GM23248 (cell line): Measurements from ENCODE around the gene ZNF227. TPM values are rescaled to one million over a fixed set of nuclear protein-coding genes. Genes with fewer than 3 reads are reported as not detected.

Experiments used
- DNase-seq: peaks from one replicate; pipeline ENCODE4 v3.0.0-alpha.2; 2015
- H2AFZ ChIP-seq: fragments of 200-600 bp; sonication (generic); 2 replicates; pipeline ENCODE4 v1.6.1; 2016; ENCODE audit warnings: antibody characterized with exemption
- H3F3A ChIP-seq: fragments of 200-600 bp; sonication (generic); 2 replicates; pipeline ENCODE4 v1.6.1; 2016; ENCODE audit warnings: mild to moderate bottlenecking, antibody characterized with exemption, mixed run types; ENCODE audit not compliant: insufficient read depth
- H3K27ac ChIP-seq: fragments of 200-600 bp; sonication (generic); 2 replicates; pipeline ENCODE4 v1.5.1; 2016; ENCODE audit warnings: mild to moderate bottlenecking
- H3K27me3 ChIP-seq: fragments of 200-600 bp; sonication (generic); replicated peaks from 2 replicates; pipeline ENCODE4 v1.6.1; 2016; ENCODE audit warnings: mild to moderate bottlenecking; ENCODE audit not compliant: insufficient read depth
- H3K36me3 ChIP-seq: fragments of 200-600 bp; sonication (generic); 2 replicates; pipeline ENCODE4 v1.6.1; 2016; ENCODE audit warnings: low read depth, mild to moderate bottlenecking
- H3K4me1 ChIP-seq: fragments of 200-600 bp; sonication (generic); 2 replicates; pipeline ENCODE4 v1.6.1; 2016; ENCODE audit warnings: mild to moderate bottlenecking; ENCODE audit not compliant: insufficient read depth
- H3K4me2 ChIP-seq: fragments of 200-600 bp; sonication (generic); one replicate; pipeline ENCODE4 v1.6.1; 2016; ENCODE audit warnings: mild to moderate bottlenecking; ENCODE audit not compliant: unreplicated experiment
- H3K4me3 ChIP-seq: fragments of 200-600 bp; sonication (generic); 2 replicates; pipeline ENCODE4 v1.5.1; 2016; ENCODE audit warnings: mild to moderate bottlenecking
- H3K79me2 ChIP-seq: fragments of 200-600 bp; sonication (generic); 2 replicates; pipeline ENCODE4 v1.6.1; 2016; ENCODE audit warnings: mild to moderate bottlenecking; ENCODE audit not compliant: insufficient read depth
- H3K9ac ChIP-seq: fragments of 200-600 bp; sonication (generic); 2 replicates; pipeline ENCODE4 v1.6.1; 2016; ENCODE audit warnings: mild to moderate bottlenecking
- H3K9me2 ChIP-seq: fragments of 200-600 bp; sonication (generic); 2 replicates; pipeline ENCODE4 v1.6.1; 2016; ENCODE audit warnings: mixed run types, mild to moderate bottlenecking, moderate library complexity; ENCODE audit not compliant: insufficient read depth
- H3K9me3 ChIP-seq: fragments of 200-600 bp; sonication (generic); one replicate; pipeline ENCODE4 v1.6.1; 2017; ENCODE audit warnings: low read depth
- H4K20me1 ChIP-seq: fragments of 200-600 bp; sonication (generic); 2 replicates; pipeline ENCODE4 v1.6.0; 2016; ENCODE audit not compliant: insufficient read depth
- EZH2 ChIP-seq: fragments of 200-600 bp; sonication (generic); IDR thresholded peaks from 2 replicates; pipeline ENCODE4 v1.6.1; 2018; ENCODE audit warnings: antibody characterized with exemption, mild to moderate bottlenecking; ENCODE audit not compliant: insufficient read depth, poor library complexity, severe bottlenecking
- EZH2phosphoT487 ChIP-seq: fragments of 200-600 bp; sonication (generic); IDR thresholded peaks from 2 replicates; pipeline ENCODE4 v1.6.1; 2018; ENCODE audit warnings: antibody characterized with exemption, moderate library complexity, mild to moderate bottlenecking, low read depth; ENCODE audit not compliant: insufficient read depth
- WGBS, 2 experiments: methylation state at CpG; one replicate each; pipeline ENCODE4 v1.1.6; 2015 to 2017; ENCODE audit warnings: low lambda C conversion rate in 2 of 2, low coverage in 1 of 2; ENCODE audit errors: missing lambda C conversion rate in 2 of 2; 5-methylcytosine and 5-hydroxymethylcytosine counted together
- in situ Hi-C: fragments of 300-500 bp; cut with MboI; formaldehyde crosslinking; loops from 2 replicates; pipeline ENCODE4 v1.15.0; 2020
- polyA plus RNA-seq: library from polyadenylated mRNA; unstranded; fragments of >200 nt; fragmentation: Nextera tagmentation; extraction: Ambion mirVana; gene quantifications from 2 replicates; pipeline ENCODE4 v1.2.1, GENCODE V29; 2016
- total RNA-seq: library from RNA; depleted of rRNA; stranded (reverse); fragments of >200 nt; shearing (Covaris generic); gene quantifications from 2 replicates; pipeline ENCODE4 v1.2.3, GENCODE V29; 2014

Gene ZNF227
- total and polyA plus RNA-seq, 2 experiments from 2014 or later, result 7.5 to 16.1 TPM

- DNase-seq, result no peak
- peak overlapping the region; percentile 90 for H2AFZ ChIP-seq
- no peak overlapping the region for H3K27ac ChIP-seq
- peaks cover 6% of the 10 kb centered on the region; the same call in 1 of the 2 replicates for H3K4me1 ChIP-seq
- H4K20me1 ChIP-seq, result no peaks in the 10 kb centered on the region
- no peaks in the 10 kb centered on the region for H3K36me3 ChIP-seq
- H3K79me2 ChIP-seq, result no peaks in the 10 kb centered on the region
- H3F3A ChIP-seq, result peaks cover 6% of the 10 kb centered on the region; the same call in 1 of the 2 replicates
- no peaks in the 10 kb centered on the region for H3K9me2 ChIP-seq
- 0 out of 2 replicates have a peak overlapping the region, but pooled peaks have one; percentile 6 for H3K9ac ChIP-seq
- peak overlapping the region; percentile 70 for H3K4me3 ChIP-seq
- TF ChIP-seq EZH2phosphoT487, result no peak
- TF ChIP-seq EZH2, result no peak
- H3K4me2 ChIP-seq, result peak overlapping the region; percentile 87
- H3K27me3 ChIP-seq, result no peaks in the 10 kb centered on the region
- in situ Hi-C loops, result no loop called here
- 19 to 21% methylated on average over 7 of the region's 7 CpGs for WGBS, 2 experiments
- H3K9me3 ChIP-seq, result peaks cover 8% of the 10 kb centered on the region
These were observed 48.0 kb downstream of the ZNF227 start for GRCh38 chr19:44260343-44260681.

DNA sequence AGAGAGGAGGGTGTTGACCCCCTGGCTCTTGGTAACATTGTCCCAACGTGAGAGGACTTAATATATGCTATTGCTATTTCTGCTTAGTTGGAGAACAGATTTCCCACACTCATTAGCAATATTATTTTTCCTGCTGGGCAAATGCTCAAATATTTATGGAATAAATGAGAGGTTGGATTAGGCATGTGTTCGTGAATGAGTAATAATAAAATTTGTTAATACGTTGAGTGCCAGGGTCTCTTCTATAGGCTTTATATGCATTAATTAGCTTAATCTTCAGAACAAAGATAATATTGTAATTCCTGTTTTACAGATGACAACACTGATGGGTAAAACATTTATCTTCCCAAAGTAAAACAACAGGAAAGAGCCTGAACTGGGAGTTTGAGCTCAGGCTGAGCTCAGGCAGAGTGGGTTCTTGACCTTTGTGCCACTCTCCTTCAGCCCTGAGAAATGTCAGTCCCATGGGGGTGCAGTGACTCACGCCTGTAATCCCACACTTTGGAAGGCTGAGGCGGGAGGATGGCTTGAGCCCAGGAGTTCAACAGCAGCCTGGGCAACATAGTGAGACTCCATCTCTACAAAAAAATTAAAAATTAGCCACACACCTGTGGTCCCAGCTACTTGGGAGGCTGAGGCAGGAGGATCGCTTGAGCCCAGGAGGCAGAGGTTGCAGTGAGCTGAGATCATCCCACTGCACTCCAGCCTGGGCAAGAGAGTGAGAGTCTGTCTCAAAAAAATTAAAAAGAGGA lies 48.5 kb downstream of the ZNF227 start:
- 54 to 58% methylated on average over 6 of the region's 6 CpGs for WGBS, 2 experiments
- Histone ChIP-seq H3K9ac (no peak overlapping the region), H2AFZ (peak overlapping the region; percentile 90)

GRCh38 chr19:44277331-44277730 lies 65.0 kb downstream of the ZNF227 start:
- Histone ChIP-seq H3K4me2 (no peak overlapping the region), H3K9me2 (no peaks in the 10 kb centered on the region), H3K9me3 (no peaks in the 10 kb centered on the region), H4K20me1 (no peaks in the 10 kb centered on the region), H3K27me3 (no peaks in the 10 kb centered on the region), H3K9ac (no peak overlapping the region), H3K36me3 (no peaks in the 10 kb centered on the region), H3K4me1 (peaks cover 14% of the 10 kb centered on the region), H3K79me2 (no peaks in the 10 kb centered on the region), H3K4me3 (no peak overlapping the region), H3K27ac (no peak overlapping the region), H3F3A (peaks cover 21% of the 10 kb centered on the region), H2AFZ (no peak overlapping the region)
- WGBS, 2 experiments, result 6 to 14% methylated on average over 1 of the region's 1 CpG
- TF ChIP-seq EZH2phosphoT487 (no peak), EZH2 (no peak)
- DNase-seq, result no peak
- in situ Hi-C loops, result no loop called here

More for the DNA sequence above, 48.5 kb downstream of the ZNF227 start:
- no peaks in the 10 kb centered on the region for H3K9me2 ChIP-seq
- no peak overlapping the region for H3K4me3 ChIP-seq
- TF ChIP-seq EZH2 (no peak), EZH2phosphoT487 (no peak)
- H3F3A ChIP-seq, result peaks cover 6% of the 10 kb centered on the region; the same call in 1 of the 2 replicates
- H4K20me1 ChIP-seq, result no peaks in the 10 kb centered on the region
- H3K4me2 ChIP-seq, result no peak overlapping the region
- in situ Hi-C loops, result no loop called here
- H3K9me3 ChIP-seq, result peaks cover 3% of the 10 kb centered on the region
- peaks cover 6% of the 10 kb centered on the region; the same call in 1 of the 2 replicates for H3K4me1 ChIP-seq
- H3K27me3 ChIP-seq, result no peaks in the 10 kb centered on the region
- H3K79me2 ChIP-seq, result no peaks in the 10 kb centered on the region
- no peak overlapping the region for H3K27ac ChIP-seq
- peak; percentile 9 for DNase-seq
- H3K36me3 ChIP-seq, result no peaks in the 10 kb centered on the region

GRCh38 chr19:44278181-44278690 lies 65.9 kb downstream of the ZNF227 start:
- in situ Hi-C loops, result no loop called here
- DNase-seq, result peak; percentile 85
- Histone ChIP-seq H4K20me1 (no peaks in the 10 kb centered on the region), H3K27me3 (no peaks in the 10 kb centered on the region), H3K36me3 (no peaks in the 10 kb centered on the region), H3K4me2 (peak overlapping the region; percentile 42), H3K9me3 (no peaks in the 10 kb centered on the region), H2AFZ (peak overlapping the region; percentile 57), H3K4me3 (peak overlapping the region; percentile 32), H3K9ac (peak overlapping the region; percentile 22; the same call in 1 of the 2 replicates), H3K9me2 (no peaks in the 10 kb centered on the region), H3F3A (peaks cover 21% of the 10 kb centered on the region), H3K79me2 (no peaks in the 10 kb centered on the region), H3K27ac (peak overlapping the region; percentile 82), H3K4me1 (peaks cover 22% of the 10 kb centered on the region)
- WGBS, 2 experiments, result 3% methylated on average over 4 of the region's 4 CpGs
- TF ChIP-seq EZH2 (no peak), EZH2phosphoT487 (no peak)
